Measurements from ENCODE around the gene KLK12.

Gene KLK12

GRCh38 chr19:51025809-51026553 lies 8.8 kb downstream of the KLK12 start:
- no peak overlapping the region for H3K4me3 ChIP-seq (ENCODE audit: low read depth, low read length)
- TF ChIP-seq, protein P1, sequence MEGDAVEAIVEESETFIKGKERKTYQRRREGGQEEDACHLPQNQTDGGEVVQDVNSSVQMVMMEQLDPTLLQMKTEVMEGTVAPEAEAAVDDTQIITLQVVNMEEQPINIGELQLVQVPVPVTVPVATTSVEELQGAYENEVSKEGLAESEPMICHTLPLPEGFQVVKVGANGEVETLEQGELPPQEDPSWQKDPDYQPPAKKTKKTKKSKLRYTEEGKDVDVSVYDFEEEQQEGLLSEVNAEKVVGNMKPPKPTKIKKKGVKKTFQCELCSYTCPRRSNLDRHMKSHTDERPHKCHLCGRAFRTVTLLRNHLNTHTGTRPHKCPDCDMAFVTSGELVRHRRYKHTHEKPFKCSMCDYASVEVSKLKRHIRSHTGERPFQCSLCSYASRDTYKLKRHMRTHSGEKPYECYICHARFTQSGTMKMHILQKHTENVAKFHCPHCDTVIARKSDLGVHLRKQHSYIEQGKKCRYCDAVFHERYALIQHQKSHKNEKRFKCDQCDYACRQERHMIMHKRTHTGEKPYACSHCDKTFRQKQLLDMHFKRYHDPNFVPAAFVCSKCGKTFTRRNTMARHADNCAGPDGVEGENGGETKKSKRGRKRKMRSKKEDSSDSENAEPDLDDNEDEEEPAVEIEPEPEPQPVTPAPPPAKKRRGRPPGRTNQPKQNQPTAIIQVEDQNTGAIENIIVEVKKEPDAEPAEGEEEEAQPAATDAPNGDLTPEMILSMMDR (IDR thresholded peaks at IDR 0.05; ENCODE audit: borderline replicate concordance, insufficient read depth, low read depth, low read length) = no peak

GRCh38 chr19:51025401-51025800 lies 9.4 kb downstream of the KLK12 start:
- H3K4me3 ChIP-seq (ENCODE audit: low read depth, low read length) = no peak overlapping the region
- TF ChIP-seq, protein P1 (IDR thresholded peaks at IDR 0.05; ENCODE audit: borderline replicate concordance, insufficient read depth, low read depth, low read length) = no peak

DNA sequence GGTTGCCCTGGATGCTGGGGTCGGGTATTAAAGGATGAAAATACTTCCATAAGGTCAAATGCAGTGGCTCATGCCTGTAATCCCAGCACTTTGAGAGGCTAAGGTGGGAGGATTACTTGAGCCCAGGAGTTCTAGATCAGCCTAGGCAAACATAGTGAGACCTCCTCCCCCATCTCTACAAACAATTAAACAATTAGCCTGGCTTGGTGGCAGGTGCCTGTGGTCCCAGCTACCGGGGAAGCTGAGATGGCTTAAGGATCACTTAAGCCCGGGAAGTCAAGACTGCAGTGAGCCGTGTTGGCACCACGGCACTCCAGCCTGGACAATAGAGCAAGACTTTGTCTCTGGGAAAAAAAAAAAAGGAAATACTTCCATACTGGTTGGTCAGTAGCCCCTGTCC lies 9.9 kb downstream of the KLK12 start:
- no peak overlapping the region for H3K4me3 ChIP-seq (ENCODE audit: low read depth, low read length)
- TF ChIP-seq, protein P1 (IDR thresholded peaks at IDR 0.05; ENCODE audit: borderline replicate concordance, insufficient read depth, low read depth, low read length) = no peak

DNA sequence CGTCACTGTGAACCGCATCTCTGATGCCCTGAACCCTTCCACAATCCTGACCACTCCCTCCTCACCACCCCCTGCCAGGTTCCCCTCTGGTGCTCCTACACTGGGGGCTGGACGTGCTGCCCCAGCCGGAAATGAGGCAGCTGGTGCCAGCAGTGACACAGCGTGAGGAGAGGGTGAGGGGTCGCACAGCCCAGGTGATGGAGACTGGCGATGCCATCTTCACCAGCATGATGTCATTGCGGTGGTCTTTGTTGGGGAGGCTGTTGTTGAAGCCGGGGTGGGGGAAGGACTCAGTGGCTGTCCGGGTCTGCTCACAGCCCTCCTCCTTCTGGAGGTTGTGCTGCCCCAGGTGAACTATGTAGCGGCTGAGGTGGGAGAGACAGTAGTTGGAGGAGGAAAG lies 10.9 kb downstream of the KLK12 start:
- H3K4me3 ChIP-seq (ENCODE audit: low read depth, low read length) = no peak overlapping the region
- TF ChIP-seq, protein P1 (IDR thresholded peaks at IDR 0.05; ENCODE audit: borderline replicate concordance, insufficient read depth, low read depth, low read length) = no peak

GRCh38 chr19:51022526-51022925 lies 12.3 kb downstream of the KLK12 start:
- no peak overlapping the region for H3K4me3 ChIP-seq (ENCODE audit: low read depth, low read length)
- TF ChIP-seq, protein P1 (IDR thresholded peaks at IDR 0.05; ENCODE audit: borderline replicate concordance, insufficient read depth, low read depth, low read length) = no peak

GRCh38 chr19:51020988-51021651 lies 13.7 kb downstream of the KLK12 start:
- no peak overlapping the region for H3K4me3 ChIP-seq (ENCODE audit: low read depth, low read length)
- TF ChIP-seq, protein P1 (IDR thresholded peaks at IDR 0.05; ENCODE audit: borderline replicate concordance, insufficient read depth, low read depth, low read length) = 0 out of 2 replicates have a peak, but pooled peaks have one; percentile 27

- TF ChIP-seq, protein P1 (IDR thresholded peaks at IDR 0.05; ENCODE audit: borderline replicate concordance, insufficient read depth, low read depth, low read length) = no peak
- no peak within 1 kb of the TSS for H3K4me3 ChIP-seq (ENCODE audit: low read depth, low read length)
Measured at GRCh38 chr19:51019544-51019925, 15.3 kb downstream of the KLK12 start, which contains the start of gene KLK10. TSS of gene KLK10 (minus strand) at chr19:51019709. CDS start at chr19:51019130, 579 bp downstream.
